CMK (cell line): ENCODE results near the gene ENDOG.

Experiments used
- DNase-seq: peaks from one replicate; pipeline ENCODE4 v3.0.0-alpha.2; 2010; ENCODE audit warnings: low read depth

The ENDOG gene

DNA sequence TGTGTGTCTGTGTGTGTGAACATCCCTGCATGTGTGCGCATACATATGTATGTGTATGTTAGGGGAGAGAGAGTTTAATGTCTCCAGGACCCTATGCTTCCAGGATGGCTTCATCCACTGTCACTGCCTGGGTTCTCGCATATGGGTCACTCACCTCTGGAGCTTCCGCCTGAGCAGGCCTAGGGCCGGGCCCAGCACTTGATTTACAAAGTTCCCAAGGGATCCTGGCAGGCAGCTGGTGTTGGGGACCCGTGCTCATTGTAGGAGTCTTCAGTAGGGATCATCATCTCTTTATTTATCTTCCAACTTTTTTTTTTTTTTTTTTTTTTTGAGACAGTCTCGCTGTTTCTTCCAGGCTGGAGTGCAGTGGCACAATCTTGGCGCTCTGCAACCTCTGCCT is 18.2 kb upstream of the ENDOG start:
- no peak for DNase-seq

DNA sequence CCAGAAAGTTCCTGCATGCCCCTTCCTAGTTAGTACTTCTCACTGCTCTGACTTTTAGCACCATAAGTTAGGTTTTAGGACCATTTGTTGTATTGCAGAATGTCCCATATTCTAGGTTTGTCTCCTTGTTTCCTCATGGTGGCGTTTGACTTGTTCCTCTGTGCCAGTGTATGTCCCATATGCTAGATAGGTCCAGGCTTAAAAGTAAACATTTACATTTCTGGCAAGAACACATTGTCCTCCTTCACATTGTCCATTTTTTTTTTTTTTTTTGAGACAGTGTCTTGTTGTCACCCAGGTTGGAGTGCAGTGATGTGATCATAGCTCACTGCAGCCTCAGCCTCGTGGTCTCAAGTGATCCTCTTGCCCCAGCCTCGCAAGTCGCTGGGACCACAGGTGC is 15.8 kb upstream of the ENDOG start:
- no peak for DNase-seq

DNA sequence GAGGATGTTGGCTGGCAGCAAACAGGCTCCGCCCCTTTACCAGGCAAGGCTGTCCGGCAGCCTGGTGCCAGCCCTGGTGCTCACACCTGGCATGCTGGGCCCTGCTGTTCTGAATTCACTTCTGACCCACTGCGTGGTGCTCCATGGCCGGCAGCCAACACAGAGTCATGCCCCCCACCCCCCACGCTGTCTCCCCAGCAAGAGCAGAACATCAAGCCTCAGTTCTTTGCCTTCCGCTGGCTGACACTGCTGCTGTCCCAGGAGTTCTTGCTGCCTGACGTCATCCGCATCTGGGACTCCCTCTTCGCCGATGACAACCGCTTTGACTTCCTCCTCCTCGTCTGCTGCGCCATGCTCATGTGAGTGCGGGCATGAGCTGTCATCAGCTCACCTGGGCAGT is 12.6 kb upstream of the ENDOG start:
- DNase-seq, result no peak

DNA sequence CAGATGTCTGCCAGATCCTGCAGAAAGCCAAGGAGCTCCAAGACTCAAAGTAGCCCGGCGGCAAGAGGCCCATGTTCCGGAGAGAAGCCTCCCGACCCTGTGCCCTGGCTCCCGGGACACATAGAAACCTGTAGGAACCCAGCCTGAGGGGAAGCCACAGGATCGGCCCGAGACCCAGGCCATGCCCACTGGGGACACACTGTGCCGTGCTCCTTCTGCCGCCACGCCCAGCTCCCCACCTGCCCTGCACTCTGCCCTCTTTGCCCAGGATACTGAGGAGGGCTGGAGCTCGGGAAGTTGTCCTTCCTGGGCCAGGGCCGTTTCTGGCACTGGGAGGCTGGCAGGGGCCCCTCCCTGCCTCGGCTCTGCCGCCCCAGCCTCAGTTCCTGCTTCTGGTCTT is 10.5 kb upstream of the ENDOG start:
- no peak for DNase-seq

GRCh38 chr9:128808543-128808942 is 9.8 kb upstream of the ENDOG start:
- DNase-seq, result no peak

GRCh38 chr9:128809036-128809599 is 9.2 kb upstream of the ENDOG start:
- DNase-seq, result no peak

DNA sequence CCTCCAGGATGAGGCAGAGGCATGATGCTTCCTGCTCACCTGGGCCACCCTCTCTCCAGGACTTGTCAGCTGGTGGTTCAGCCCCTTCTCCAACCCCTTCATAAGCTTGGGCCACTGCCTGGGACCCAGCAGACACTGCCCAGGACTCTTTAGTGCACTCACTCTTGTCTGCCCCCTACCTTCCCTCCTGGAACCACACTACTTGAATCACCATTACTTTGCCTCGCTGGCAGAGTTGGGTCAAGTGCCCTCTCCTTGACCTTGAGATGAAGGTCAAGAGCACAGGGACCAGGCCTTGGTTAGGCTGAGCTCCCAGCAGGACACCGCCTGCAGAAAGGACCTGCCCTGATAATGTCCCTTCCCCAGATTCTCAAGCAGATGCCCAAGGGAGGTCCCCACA is 8.5 kb upstream of the ENDOG start:
- DNase-seq, result no peak

GRCh38 chr9:128810873-128811272 is 7.4 kb upstream of the ENDOG start:
- no peak for DNase-seq

DNA sequence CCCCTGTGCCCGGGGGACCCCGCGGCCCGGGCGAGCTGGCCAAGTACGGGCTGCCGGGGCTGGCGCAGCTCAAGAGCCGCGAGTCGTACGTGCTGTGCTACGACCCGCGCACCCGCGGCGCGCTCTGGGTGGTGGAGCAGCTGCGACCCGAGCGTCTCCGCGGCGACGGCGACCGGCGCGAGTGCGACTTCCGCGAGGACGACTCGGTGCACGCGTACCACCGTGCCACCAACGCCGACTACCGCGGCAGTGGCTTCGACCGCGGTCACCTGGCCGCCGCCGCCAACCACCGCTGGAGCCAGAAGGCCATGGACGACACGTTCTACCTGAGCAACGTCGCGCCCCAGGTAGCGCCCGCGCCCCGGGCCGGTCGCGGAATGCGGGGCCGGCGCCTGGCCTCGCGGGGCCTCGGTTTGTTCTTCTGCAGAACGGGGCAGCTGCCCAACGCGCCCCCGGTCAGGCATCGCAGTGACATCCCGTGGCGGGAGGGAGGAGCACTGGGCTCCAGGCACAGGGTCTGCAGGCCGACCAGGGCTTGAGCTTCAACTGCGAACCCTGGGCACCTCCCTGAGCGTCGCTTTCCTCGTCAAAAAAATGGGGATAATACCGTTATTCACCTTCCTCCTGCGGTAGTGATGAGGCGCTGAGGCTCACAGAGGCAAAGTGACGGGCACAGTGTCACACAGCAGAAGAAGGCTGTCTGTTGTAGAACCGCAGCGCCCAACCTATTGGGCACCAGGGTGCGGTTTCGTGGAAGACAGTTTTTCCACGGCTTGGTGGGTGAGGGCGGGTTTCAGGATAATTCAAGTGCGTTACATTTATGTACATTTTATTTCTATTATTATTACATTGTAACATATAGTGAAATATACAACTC is 777 bp downstream of the ENDOG start:
- DNase-seq, result no peak

DNA sequence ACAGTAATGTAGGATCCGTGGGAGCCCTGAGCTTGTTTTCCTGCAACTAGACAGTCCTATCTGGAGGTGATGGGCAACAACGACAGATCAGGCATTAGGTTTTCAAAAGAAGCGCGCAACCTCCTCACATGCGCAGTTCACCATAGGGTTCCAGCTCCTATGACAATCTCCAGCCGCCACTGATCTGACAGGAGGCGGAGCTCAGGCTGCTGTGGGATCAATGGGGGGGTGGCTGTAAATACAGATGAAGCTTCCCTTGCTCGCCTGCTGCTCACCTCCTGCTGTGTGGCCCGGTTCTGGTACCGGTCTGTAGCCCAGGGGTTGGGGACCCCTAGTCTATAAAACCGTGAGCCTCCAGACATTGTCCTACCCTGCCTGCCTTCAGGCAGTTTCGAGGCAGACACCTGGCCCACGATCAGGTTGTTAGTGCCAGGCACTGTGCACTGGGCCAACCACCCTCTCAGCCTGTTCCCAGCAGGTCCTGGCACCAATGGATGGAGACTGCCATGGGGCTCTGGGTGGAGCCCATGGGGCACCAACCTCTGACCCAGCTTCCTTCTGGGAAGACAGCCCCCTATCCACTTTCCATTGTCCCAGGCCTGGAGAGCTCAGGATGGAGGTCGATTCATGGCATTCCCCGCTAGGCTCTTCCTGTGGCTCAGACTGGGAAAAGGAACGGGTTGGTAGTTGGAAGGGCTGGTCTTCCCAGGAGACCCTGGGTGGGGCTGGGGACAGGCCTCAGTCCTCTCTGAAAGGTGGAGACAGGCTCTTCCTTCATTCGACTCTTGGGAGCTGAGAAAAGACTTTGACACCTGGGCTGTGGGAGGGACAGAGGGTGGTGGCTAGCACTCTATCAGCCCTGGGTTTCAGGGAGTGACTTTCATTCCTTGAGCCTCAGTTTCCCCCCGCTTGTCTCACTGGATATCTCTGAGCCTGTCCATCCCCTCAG is 1.7 kb downstream of the ENDOG start:
- DNase-seq, result no peak

GRCh38 chr9:128820665-128821583 is 2.6 kb downstream of the ENDOG start:
- DNase-seq, result no peak

GRCh38 chr9:128821584-128822406 is 3.5 kb downstream of the ENDOG start:
- no peak for DNase-seq

- no peak for DNase-seq
Measured at GRCh38 chr9:128822407-128823042, 4.2 kb downstream of the ENDOG start.

DNA sequence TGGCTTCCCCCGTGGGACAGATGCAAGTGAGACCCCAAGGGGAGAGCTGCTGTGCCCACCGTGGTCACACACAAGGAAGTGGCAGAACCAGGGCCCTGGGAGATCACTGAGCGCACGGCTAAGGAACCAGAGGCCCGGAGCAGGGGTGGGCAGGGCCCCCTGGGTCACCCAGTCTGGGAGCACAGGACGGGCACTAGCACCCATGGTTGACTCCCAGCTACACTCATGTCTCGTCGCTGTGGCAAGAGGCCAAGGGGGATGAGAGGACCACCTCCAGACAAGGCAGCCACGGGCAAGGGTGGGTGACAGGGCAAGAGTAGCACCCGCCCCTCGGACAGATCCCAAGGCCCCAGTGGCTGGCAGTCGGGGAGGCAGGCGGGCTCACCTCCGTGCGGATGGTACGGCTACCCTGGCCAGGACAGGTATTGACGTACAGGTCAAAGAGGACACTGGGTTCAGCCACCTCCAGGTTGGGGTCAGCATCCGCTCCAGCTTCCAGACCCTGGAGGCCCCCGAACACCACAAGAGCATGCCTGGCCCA is 5.1 kb downstream of the ENDOG start:
- DNase-seq, result no peak

DNA sequence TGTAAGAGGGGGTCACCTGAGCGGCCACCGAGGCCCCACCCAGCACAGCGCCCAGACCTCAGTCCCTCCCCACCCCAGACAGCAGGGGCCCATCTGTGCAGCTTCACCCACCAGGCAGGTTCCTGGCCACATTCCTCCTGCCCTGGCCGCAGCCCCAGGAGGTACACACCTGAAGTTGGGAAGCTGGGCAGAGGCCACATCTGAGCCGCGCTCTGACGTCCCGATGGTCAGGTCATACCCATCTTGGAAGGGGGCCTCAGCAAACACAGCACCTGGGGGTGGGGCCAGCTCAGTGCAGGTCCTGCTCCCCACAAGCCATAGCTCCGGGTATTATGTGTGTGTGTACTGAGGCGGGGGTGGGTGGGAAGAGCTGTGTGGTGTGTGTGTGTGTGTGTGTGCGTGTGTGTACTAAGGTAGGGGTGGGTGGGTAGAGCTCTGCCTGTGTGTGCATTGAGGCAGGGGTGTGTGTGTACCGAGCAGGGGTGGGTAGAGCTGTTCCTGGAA is 5.7 kb downstream of the ENDOG start:
- no peak for DNase-seq

GRCh38 chr9:128824911-128825310 is 6.6 kb downstream of the ENDOG start:
- no peak for DNase-seq

DNA sequence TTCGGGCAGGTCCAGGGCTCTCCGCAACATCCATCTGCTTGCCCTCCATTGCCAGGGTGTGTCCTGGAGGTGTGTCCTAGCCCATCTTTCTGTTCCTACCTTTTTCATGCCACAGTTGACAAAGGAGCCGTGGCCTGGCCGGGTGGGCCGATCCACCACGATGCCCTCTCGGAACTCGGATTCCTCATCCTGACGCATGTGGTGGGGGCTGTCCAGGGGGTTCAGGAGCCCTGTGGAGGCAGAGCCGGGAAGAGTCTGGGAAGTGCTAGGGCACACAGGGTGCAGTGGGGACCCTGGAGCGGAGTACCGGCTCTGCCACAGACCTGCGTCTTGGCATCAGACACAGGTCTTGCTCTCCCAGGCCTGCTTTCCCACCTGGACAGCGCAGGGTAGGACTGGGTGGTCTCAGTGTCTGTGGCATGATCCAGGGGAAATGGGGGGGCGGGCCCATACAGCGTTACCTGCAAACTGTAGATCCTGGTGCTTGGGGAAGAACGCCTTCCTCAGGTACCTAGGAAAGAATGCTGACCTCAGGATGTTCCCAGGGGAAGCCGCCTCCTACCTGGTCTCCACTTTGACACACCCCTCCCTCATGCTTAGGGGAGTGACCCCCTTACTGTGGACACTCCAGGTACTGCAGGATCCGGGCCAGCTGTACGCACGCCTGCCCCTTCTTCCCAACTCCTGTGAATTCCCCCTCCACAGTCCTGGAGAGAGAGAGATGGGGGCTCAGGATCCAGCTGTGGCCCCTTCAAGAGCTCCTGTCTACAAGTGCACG is 7.8 kb downstream of the ENDOG start:
- DNase-seq, result no peak

GRCh38 chr9:128828267-128828666 is 10.0 kb downstream of the ENDOG start:
- DNase-seq, result no peak
